Occipital lobe (tissue), 2 donors: ENCODE results near the gene TTC33. TPM values are rescaled to one million over a fixed set of nuclear protein-coding genes. Genes with fewer than 3 reads are reported as not detected.
"Not testable (repeated sequence)": the region's sequence is repeated elsewhere in the genome, so short reads cannot be mapped to it uniquely, and the experiment has no call there.

ENCODE experiments used
- DNase-seq: peaks from one replicate; lab custom pipeline; 2025; lab: John Stamatoyannopoulos, UW
- total RNA-seq: library from RNA; depleted of rRNA; stranded (reverse); fragments of >200 nt; gene quantifications from one replicate; pipeline ENCODE4 v1.2.3, GENCODE V29; 2014

TTC33 gene
- total RNA-seq, 1 donor from 2014 or later = 65.5 TPM

GRCh38 chr5:40780199-40780598 lies 24.4 kb upstream of the TTC33 start:
- DNase-seq = no peak

GRCh38 chr5:40779561-40779960 lies 23.8 kb upstream of the TTC33 start:
- DNase-seq = no peak

GRCh38 chr5:40778133-40778532 lies 22.4 kb upstream of the TTC33 start:
- DNase-seq = no peak

GRCh38 chr5:40776658-40776977 lies 20.9 kb upstream of the TTC33 start:
- no peak for DNase-seq

- DNase-seq = no peak
These were observed 20.3 kb upstream of the TTC33 start for GRCh38 chr5:40775846-40776657.

- no peak for DNase-seq
These were observed 19.5 kb upstream of the TTC33 start for GRCh38 chr5:40775085-40775845.

- no peak for DNase-seq
These were observed 18.9 kb upstream of the TTC33 start for GRCh38 chr5:40774623-40775022.

- DNase-seq = no peak
These were observed 15.0 kb upstream of the TTC33 start for GRCh38 chr5:40770764-40771163.

GRCh38 chr5:40762705-40763104 lies 6.9 kb upstream of the TTC33 start:
- no peak for DNase-seq

- DNase-seq = no peak
These were observed 1.6 kb upstream of the TTC33 start for GRCh38 chr5:40757400-40757799.

- peak; percentile 56 for DNase-seq
These were observed 711 bp downstream of the TTC33 start for GRCh38 chr5:40755093-40755406.

GRCh38 chr5:40754381-40755092 lies 1.2 kb downstream of the TTC33 start:
- no peak for DNase-seq

GRCh38 chr5:40746703-40747102 lies 9.1 kb downstream of the TTC33 start:
- DNase-seq = no peak

- no peak for DNase-seq
These were observed 12.0 kb downstream of the TTC33 start for GRCh38 chr5:40743771-40744170.

- DNase-seq = no peak
These were observed 17.3 kb downstream of the TTC33 start for GRCh38 chr5:40738502-40738901.

- no peak for DNase-seq
These were observed 19.5 kb downstream of the TTC33 start for GRCh38 chr5:40736103-40736875.

GRCh38 chr5:40735609-40736008 lies 20.2 kb downstream of the TTC33 start:
- no peak for DNase-seq

GRCh38 chr5:40734986-40735385 lies 20.8 kb downstream of the TTC33 start:
- DNase-seq = no peak

- no peak for DNase-seq
These were observed 21.7 kb downstream of the TTC33 start for GRCh38 chr5:40733879-40734563.

GRCh38 chr5:40733434-40733833 lies 22.3 kb downstream of the TTC33 start:
- no peak for DNase-seq

- not testable (repeated sequence) for DNase-seq
These were observed 33.3 kb downstream of the TTC33 start for GRCh38 chr5:40722497-40722911.
